PC-3 (cell line): ENCODE measurements around the gene LRRC3C. TPM values are rescaled to one million over a fixed set of nuclear protein-coding genes. Genes with fewer than 3 reads are reported as not detected.

Experiments used
- ATAC-seq: fragments of 200-7000 bp; cut with Tn5 transposase; 2 replicates; pipeline ENCODE4 v1.9.1; 2020; ENCODE audit warnings: mild to moderate bottlenecking, moderate library complexity
- BruUV-seq: library from RNA; stranded (reverse); fragments of 400-500 nt; replicated peaks from 2 replicates; lab custom pipeline; 2021; lab: Mats Ljungman, UMichigan
- CTCF ChIA-PET: fragments of 300-600 bp; sonication (Branson Sonifier 250); formaldehyde crosslinking; loops from one replicate; lab custom pipeline; 2022; ENCODE audit warnings: antibody characterized with exemption; lab: Charles Lee
- POLR2A ChIA-PET: fragments of 300-600 bp; sonication (Branson Sonifier 250); formaldehyde crosslinking; loops from one replicate; lab custom pipeline; 2022; ENCODE audit warnings: antibody characterized with exemption; ENCODE audit not compliant: unreplicated experiment; lab: Charles Lee
- DNase-seq: peaks from one replicate; pipeline ENCODE4 v3.0.0-alpha.2; 2015
- H2AFZ ChIP-seq: fragments of 300-600 bp; sonication (generic); 2 replicates; pipeline ENCODE4 v1.6.0; 2016; ENCODE audit warnings: antibody characterized with exemption, low read length
- H3F3A ChIP-seq: fragments of 300-600 bp; sonication (generic); one replicate; pipeline ENCODE4 v1.6.0; 2017; ENCODE audit warnings: antibody characterized with exemption, low read length, control low read depth, mild to moderate bottlenecking; ENCODE audit not compliant: unreplicated experiment
- H3K27ac ChIP-seq: fragments of 300-600 bp; sonication (generic); 2 replicates; pipeline ENCODE4 v1.5.1; 2016; ENCODE audit warnings: mild to moderate bottlenecking, low read length
- H3K27me3 ChIP-seq: fragments of 300-600 bp; sonication (generic); 2 replicates; pipeline ENCODE4 v1.6.1; 2016; ENCODE audit warnings: low read length, mixed read lengths
- H3K36me3 ChIP-seq: fragments of 300-600 bp; sonication (generic); 2 replicates; pipeline ENCODE4 v1.6.1; 2016; ENCODE audit warnings: low read depth, mixed run types, low read length, mixed read lengths
- H3K4me1 ChIP-seq: fragments of 300-600 bp; sonication (generic); 2 replicates; pipeline ENCODE4 v1.5.1; 2016; ENCODE audit warnings: low read length; ENCODE audit not compliant: insufficient read depth
- H3K4me2 ChIP-seq: fragments of 300-600 bp; sonication (generic); 2 replicates; pipeline ENCODE4 v1.6.0; 2016; ENCODE audit warnings: low read length
- H3K4me3 ChIP-seq: fragments of 300-600 bp; sonication (generic); 2 replicates; pipeline ENCODE4 v1.5.1; 2016; ENCODE audit warnings: mild to moderate bottlenecking, low read length, mixed read lengths
- H3K79me2 ChIP-seq: fragments of 300-600 bp; sonication (generic); 2 replicates; pipeline ENCODE4 v1.6.1; 2017; ENCODE audit warnings: low read length, mixed read lengths
- H3K9ac ChIP-seq: fragments of 300-600 bp; sonication (generic); 2 replicates; pipeline ENCODE4 v1.6.0; 2016; ENCODE audit warnings: mild to moderate bottlenecking, low read length
- H3K9me2 ChIP-seq: fragments of 300-600 bp; sonication (generic); replicated peaks from 2 replicates; pipeline ENCODE4 v1.6.1; 2016; ENCODE audit warnings: mixed run types, low read length, mixed read lengths
- H3K9me3 ChIP-seq: fragments of 300-600 bp; sonication (generic); 2 replicates; pipeline ENCODE4 v1.6.1; 2016; ENCODE audit warnings: low read length, mixed read lengths
- H4K20me1 ChIP-seq: fragments of 300-600 bp; sonication (generic); 2 replicates; pipeline ENCODE4 v1.6.1; 2016; ENCODE audit warnings: low read length, mixed read lengths
- CTCF ChIP-seq: fragments of 300-600 bp; sonication (generic); conservative IDR thresholded peaks from 2 replicates; pipeline ENCODE4 v1.5.1; 2017; ENCODE audit warnings: antibody characterized with exemption, low read depth, mild to moderate bottlenecking, low read length
- EZH2 ChIP-seq: fragments of 300-600 bp; sonication (generic); IDR thresholded peaks from one replicate; pipeline ENCODE4 v1.6.1; 2017; ENCODE audit warnings: antibody characterized with exemption, mild to moderate bottlenecking, low read length; ENCODE audit not compliant: unreplicated experiment
- EZH2phosphoT487 ChIP-seq: fragments of 300-600 bp; sonication (generic); IDR thresholded peaks from 2 replicates; pipeline ENCODE4 v1.6.1; 2018; ENCODE audit warnings: mild to moderate bottlenecking, antibody characterized with exemption, low read length, borderline replicate concordance
- intact Hi-C: fragments of 100-400 bp; cut with micrococcal nuclease; formaldehyde crosslinking; loops from 2 replicates; pipeline ENCODE4 v1.9.0; 2023
- total RNA-seq: library from RNA; depleted of rRNA; stranded (reverse); fragments of >200 nt; gene quantifications from 2 replicates; pipeline ENCODE4 v1.2.3, GENCODE V29; 2014

Gene LRRC3C
- total RNA-seq, 1 experiment from 2014 or later = not detected

GRCh38 chr17:39928858-39929645 is 1.5 kb downstream of the LRRC3C start:
- Histone ChIP-seq H3K9me3 (no peaks in the 10 kb centered on the region), H3K27me3 (no peaks in the 10 kb centered on the region), H3K27ac (peak overlapping the region; percentile 72), H3K9ac (no peak overlapping the region), H3K79me2 (peaks cover 25% of the 10 kb centered on the region), H3K9me2 (no peaks in the 10 kb centered on the region), H4K20me1 (no peaks in the 10 kb centered on the region), H3K4me3 (peak overlapping the region; percentile 22; the same call in 1 of the 2 replicates), H3K4me2 (peak overlapping the region; percentile 97), H3K4me1 (peaks cover 40% of the 10 kb centered on the region), H3K36me3 (no peaks in the 10 kb centered on the region), H3F3A (peaks cover 4% of the 10 kb centered on the region), H2AFZ (no peak overlapping the region)
- ATAC-seq = peak; percentile 52
- no TSS peak for BruUV-seq
- ChIA-PET POLR2A (interaction anchor here (0.6 kb wide), 1 partner anchor 729 kb away, joined by 3 read pairs; the partner anchor contains the start of gene RPL19), CTCF (no interaction called here)
- TF ChIP-seq CTCF = no peak
- TF ChIP-seq EZH2phosphoT487 = no peak
- no peak for TF ChIP-seq EZH2
- peak; percentile 85 for DNase-seq
- intact Hi-C loops = no loop called here

GRCh38 chr17:39929646-39930407 is 2.3 kb downstream of the LRRC3C start:
- CTCF ChIA-PET = no interaction called here
- H3K9me3 ChIP-seq = no peaks in the 10 kb centered on the region
- H3K9me2 ChIP-seq = no peaks in the 10 kb centered on the region
- H2AFZ ChIP-seq = no peak overlapping the region
- DNase-seq (peak; percentile 80), ATAC-seq (peak; percentile 52)
- no peaks in the 10 kb centered on the region for H3K36me3 ChIP-seq
- H4K20me1 ChIP-seq = no peaks in the 10 kb centered on the region
- no peak overlapping the region for H3K9ac ChIP-seq
- POLR2A ChIA-PET = interaction anchor here (0.6 kb wide), 1 partner anchor 730 kb away, joined by 3 read pairs; the partner anchor contains the start of gene RPL19
- H3K4me1 ChIP-seq = peaks cover 33% of the 10 kb centered on the region
- H3K27ac ChIP-seq = peak overlapping the region; percentile 72
- peaks cover 25% of the 10 kb centered on the region for H3K79me2 ChIP-seq
- TF ChIP-seq EZH2phosphoT487 (no peak), CTCF (no peak), EZH2 (no peak)
- no peaks in the 10 kb centered on the region for H3K27me3 ChIP-seq
- peak overlapping the region; percentile 97 for H3K4me2 ChIP-seq
- intact Hi-C loops = no loop called here
- no TSS peak for BruUV-seq
- H3K4me3 ChIP-seq = peak overlapping the region; percentile 22; the same call in 1 of the 2 replicates
- peaks cover 4% of the 10 kb centered on the region for H3F3A ChIP-seq
